Measurements from ENCODE around the gene MAGT1.
A peak's percentile ranks its signal among the peaks of the same experiment; 100 is the strongest.

DNA sequence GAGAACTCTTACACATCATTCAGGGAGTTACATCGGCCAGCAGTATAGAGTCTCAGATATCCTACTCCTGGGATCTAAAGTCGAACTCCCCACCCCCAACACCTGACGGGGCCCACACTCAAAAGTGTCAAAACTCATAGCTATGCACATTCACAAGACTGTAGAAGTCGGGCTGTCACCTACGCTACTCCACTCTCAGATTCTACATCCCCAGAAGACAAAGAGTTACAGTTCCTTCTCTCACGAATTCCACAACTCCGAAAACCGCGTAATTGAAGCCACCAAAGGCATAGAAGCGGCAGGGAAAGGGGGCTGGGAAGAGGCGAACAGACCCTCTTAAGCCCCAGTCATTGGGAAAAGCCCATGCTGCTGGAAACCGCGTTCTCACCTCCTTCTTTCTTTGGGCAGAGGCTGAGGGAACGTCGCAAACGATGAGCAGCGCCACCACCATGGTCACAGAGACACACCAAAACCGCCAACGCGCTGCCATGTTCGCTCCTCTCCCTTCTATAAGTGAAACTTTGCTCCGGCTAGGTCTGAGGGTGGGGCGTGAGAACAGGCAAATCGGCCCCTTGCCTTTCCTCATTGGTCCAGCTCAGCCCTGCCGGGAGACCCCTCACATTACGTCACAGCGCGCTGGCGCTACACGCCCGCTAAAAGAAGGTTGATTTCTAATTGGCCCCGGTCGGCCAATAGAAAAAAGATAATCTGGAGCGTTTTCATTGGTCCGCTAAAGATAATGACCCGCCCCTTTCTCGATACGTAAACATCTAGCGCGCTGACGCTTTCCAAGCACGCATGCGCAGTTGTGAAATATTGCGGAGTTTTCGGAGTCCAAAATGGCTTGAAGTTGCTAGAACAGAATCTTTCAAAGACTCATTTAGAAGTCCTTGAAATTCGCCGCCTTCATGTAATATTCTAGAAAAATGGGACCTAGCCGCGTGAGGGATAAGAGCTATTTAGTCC is at the start of gene MAGT1:
- TF ChIP-seq, protein P1, sequence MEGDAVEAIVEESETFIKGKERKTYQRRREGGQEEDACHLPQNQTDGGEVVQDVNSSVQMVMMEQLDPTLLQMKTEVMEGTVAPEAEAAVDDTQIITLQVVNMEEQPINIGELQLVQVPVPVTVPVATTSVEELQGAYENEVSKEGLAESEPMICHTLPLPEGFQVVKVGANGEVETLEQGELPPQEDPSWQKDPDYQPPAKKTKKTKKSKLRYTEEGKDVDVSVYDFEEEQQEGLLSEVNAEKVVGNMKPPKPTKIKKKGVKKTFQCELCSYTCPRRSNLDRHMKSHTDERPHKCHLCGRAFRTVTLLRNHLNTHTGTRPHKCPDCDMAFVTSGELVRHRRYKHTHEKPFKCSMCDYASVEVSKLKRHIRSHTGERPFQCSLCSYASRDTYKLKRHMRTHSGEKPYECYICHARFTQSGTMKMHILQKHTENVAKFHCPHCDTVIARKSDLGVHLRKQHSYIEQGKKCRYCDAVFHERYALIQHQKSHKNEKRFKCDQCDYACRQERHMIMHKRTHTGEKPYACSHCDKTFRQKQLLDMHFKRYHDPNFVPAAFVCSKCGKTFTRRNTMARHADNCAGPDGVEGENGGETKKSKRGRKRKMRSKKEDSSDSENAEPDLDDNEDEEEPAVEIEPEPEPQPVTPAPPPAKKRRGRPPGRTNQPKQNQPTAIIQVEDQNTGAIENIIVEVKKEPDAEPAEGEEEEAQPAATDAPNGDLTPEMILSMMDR (IDR thresholded peaks at IDR 0.05): peak in 1 of 7 experiments; percentile 5
- peak; percentile 82 to 96 (median 96) for TF ChIP-seq POLR2A (IDR thresholded peaks at IDR 0.05)

Measured in body of pancreas (tissue), 4 donors.